ENCODE measurements around the gene P2RX2. TPM values are rescaled to one million over a fixed set of nuclear protein-coding genes. Genes with fewer than 3 reads are reported as not detected.

The P2RX2 gene
- total RNA-seq, 1 donor from 2014 or later: 0.19 TPM

DNA sequence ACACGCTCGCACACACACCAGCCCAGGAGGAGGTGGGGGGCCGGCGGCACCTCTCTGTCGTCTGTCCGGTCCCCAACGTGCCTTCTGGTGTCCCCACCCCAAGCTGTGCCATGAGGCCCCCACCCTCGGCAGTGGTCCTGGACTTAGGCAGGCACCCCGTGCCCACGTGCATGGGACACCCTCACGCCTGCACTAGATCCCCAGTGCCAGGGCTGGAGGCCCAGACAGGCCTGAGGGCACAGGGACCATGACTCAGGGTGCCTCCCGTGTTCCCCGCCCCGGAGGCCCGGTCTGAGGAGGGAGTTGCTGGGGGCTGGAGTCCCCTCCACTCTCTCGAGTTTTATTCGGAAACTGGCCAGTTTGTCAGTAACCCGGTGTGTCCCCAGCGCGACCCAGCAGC lies 47.0 kb upstream of the P2RX2 start:
- Mint-ChIP-seq H3K9me3 (ENCODE audit: low read depth) (no peaks in the 10 kb centered on the region), H3K4me3 (ENCODE audit: low read depth) (no peak overlapping the region), H3K36me3 (ENCODE audit: insufficient read depth) (peaks cover 10% of the 10 kb centered on the region), H3K27me3 (no peaks in the 10 kb centered on the region), H3K4me1 (ENCODE audit: low read depth) (no peaks in the 10 kb centered on the region), H3K27ac (no peak overlapping the region)
- DNase-seq (ENCODE audit: low spot score, unreplicated experiment): no peak
- TF ChIP-seq, protein P1, sequence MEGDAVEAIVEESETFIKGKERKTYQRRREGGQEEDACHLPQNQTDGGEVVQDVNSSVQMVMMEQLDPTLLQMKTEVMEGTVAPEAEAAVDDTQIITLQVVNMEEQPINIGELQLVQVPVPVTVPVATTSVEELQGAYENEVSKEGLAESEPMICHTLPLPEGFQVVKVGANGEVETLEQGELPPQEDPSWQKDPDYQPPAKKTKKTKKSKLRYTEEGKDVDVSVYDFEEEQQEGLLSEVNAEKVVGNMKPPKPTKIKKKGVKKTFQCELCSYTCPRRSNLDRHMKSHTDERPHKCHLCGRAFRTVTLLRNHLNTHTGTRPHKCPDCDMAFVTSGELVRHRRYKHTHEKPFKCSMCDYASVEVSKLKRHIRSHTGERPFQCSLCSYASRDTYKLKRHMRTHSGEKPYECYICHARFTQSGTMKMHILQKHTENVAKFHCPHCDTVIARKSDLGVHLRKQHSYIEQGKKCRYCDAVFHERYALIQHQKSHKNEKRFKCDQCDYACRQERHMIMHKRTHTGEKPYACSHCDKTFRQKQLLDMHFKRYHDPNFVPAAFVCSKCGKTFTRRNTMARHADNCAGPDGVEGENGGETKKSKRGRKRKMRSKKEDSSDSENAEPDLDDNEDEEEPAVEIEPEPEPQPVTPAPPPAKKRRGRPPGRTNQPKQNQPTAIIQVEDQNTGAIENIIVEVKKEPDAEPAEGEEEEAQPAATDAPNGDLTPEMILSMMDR (IDR thresholded peaks at IDR 0.05; ENCODE audit: unreplicated experiment): no peak

DNA sequence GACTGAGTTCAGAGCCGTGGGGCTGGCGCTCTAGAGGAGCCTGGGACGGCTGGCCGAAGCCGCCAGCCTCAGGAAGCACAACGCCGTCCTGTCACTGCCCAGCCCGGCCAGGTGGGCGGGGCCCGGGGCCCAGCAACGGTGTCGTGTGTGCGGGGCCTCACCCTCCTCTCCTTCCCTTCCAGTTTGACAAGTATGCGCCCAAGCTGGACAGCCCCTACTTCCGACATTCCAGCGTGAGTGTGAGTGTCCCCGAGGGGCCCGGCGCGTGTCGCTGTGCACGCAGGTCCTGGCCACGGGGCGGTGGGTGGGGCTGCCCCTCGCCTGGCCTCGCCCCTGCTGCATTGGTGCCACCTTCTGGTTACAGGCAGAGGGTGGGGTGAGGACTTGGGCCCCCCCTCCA lies 46.5 kb upstream of the P2RX2 start:
- no peak overlapping the region for H3K4me3 Mint-ChIP-seq (ENCODE audit: low read depth)
- H3K4me1 Mint-ChIP-seq (ENCODE audit: low read depth): no peaks in the 10 kb centered on the region
- TF ChIP-seq, protein P1 (IDR thresholded peaks at IDR 0.05; ENCODE audit: unreplicated experiment): no peak
- peaks cover 10% of the 10 kb centered on the region for H3K36me3 Mint-ChIP-seq (ENCODE audit: insufficient read depth)
- no peak for DNase-seq (ENCODE audit: low spot score, unreplicated experiment)
- no peak overlapping the region for H3K27ac Mint-ChIP-seq
- no peaks in the 10 kb centered on the region for H3K27me3 Mint-ChIP-seq
- H3K9me3 Mint-ChIP-seq (ENCODE audit: low read depth): no peaks in the 10 kb centered on the region

DNA sequence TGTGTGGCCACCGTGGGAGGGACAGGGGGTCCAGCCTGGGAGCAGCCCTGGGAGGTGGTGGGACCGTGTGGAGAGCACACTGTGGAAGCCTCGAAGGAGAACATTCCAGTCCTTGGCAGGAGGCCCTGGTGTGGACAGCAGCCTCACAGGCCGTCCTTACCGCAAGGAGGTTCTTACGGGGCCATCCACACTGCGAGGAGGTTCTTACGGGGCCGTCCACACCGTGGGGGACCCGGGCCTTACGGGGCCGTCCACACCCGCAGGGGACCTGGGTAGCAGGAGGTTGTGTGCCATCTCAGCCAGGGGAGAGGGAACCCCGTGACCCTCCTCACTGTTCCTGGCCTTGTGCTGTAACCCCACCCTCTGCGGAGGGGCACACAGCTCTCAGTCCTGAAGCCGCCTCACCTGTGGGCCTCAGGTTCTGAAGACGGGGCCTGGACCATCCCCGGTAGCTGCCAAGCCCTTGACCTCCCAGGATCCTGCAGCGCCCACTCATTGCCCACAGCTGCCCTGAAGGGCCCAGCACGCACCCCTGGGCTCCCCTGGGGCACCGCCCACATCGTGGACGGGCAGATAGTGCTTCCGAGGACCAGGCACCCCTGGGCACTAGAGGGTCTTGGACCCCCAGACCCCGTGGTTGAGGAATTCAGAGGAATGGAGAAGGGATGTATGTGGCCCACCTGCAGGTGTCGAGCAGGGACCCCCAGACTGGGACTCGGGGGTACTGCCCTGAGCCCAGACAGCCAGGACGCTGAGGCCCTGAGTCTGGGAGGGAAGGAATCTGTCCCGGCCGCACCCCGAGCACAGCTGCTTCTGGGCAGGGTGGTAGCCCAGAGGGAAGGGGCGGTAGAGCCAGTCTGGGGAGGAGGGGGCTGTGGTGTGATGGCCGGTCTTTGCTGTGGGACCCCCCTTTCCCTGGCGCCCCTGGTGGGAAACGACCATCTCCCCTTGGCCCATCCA lies 45.5 kb upstream of the P2RX2 start:
- Mint-ChIP-seq H3K4me1 (ENCODE audit: low read depth) (no peaks in the 10 kb centered on the region), H3K27me3 (no peaks in the 10 kb centered on the region), H3K27ac (no peak overlapping the region), H3K9me3 (ENCODE audit: low read depth) (no peaks in the 10 kb centered on the region), H3K36me3 (ENCODE audit: insufficient read depth) (peaks cover 14% of the 10 kb centered on the region), H3K4me3 (ENCODE audit: low read depth) (no peak overlapping the region)
- TF ChIP-seq, protein P1 (IDR thresholded peaks at IDR 0.05; ENCODE audit: unreplicated experiment): no peak
- DNase-seq (ENCODE audit: low spot score, unreplicated experiment): no peak

DNA sequence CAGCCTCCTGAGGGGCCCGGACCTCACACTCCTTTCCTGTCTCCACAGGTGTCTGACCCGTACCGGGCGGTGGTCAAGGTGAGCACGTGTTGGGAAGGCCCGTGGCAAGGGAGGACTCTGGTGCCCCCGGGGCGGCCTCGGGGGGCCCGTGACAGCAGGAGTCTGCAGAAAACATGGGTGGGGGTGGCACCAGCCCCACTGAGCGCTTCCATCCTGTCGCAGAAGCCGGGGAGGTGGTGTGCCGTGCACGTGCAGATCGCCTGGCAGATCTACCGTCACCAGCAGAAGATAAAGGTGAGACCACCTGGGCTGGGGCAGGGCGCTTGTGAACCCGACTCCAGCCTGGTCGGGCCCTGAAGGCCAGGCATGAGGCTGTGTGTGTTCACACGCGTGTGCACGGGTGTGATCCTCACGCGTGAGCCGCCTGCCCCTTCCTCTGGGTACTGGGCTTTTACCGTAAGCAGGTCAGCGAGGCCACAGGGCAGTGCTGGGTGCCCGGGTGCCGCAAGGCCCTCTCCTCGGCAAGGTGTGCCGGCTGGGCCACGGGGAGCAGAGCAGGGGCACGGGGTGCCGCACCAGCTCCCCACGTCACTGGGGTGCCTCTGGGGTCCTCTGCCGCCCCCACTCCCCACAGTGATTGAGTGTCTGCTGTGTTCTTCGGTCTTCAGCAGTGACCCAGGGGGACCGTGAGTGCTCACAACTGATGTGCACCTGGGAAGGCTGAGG lies 44.1 kb upstream of the P2RX2 start:
- H3K9me3 Mint-ChIP-seq (ENCODE audit: low read depth): no peaks in the 10 kb centered on the region
- no peaks in the 10 kb centered on the region for H3K4me1 Mint-ChIP-seq (ENCODE audit: low read depth)
- H3K27me3 Mint-ChIP-seq: peaks cover 6% of the 10 kb centered on the region
- H3K36me3 Mint-ChIP-seq (ENCODE audit: insufficient read depth): peaks cover 20% of the 10 kb centered on the region
- TF ChIP-seq, protein P1 (IDR thresholded peaks at IDR 0.05; ENCODE audit: unreplicated experiment): no peak
- H3K27ac Mint-ChIP-seq: no peak overlapping the region
- no peak overlapping the region for H3K4me3 Mint-ChIP-seq (ENCODE audit: low read depth)
- no peak for DNase-seq (ENCODE audit: low spot score, unreplicated experiment)

DNA sequence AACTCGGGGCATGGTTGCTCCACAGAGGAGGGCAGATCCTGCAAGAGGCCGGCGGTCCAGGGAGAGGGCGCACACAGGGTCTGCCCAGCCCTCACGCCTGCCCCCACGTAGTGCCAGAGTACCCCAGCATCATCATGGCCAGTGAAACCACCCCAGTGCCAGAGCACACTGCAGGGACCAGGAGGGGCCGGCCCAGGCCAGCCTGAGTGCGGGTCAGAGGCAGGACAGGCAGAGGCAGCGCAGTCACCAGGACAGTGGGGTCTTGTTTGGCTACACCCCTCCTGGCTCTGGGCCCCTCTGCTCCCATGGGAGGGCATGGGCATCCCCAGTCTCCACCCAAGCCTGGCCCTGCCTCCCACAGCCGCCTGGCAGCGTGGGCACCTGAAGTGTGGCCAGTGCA lies 42.9 kb upstream of the P2RX2 start:
- Mint-ChIP-seq H3K4me1 (ENCODE audit: low read depth) (no peaks in the 10 kb centered on the region), H3K4me3 (ENCODE audit: low read depth) (no peak overlapping the region), H3K27me3 (peaks cover 15% of the 10 kb centered on the region), H3K9me3 (ENCODE audit: low read depth) (no peaks in the 10 kb centered on the region), H3K36me3 (ENCODE audit: insufficient read depth) (peaks cover 29% of the 10 kb centered on the region), H3K27ac (no peak overlapping the region)
- TF ChIP-seq, protein P1 (IDR thresholded peaks at IDR 0.05; ENCODE audit: unreplicated experiment): no peak
- DNase-seq (ENCODE audit: low spot score, unreplicated experiment): no peak
